Muscle layer of colon (tissue), 2 donors: ENCODE data around the gene ENOX2.

Experiments used
- H3K27ac ChIP-seq: one replicate; pipeline ENCODE4 v1.7.0; 2013; ENCODE audit warnings: low read depth, mild to moderate bottlenecking, low read length, moderate library complexity
- H3K27me3 ChIP-seq, 2 donors: one replicate each; pipeline ENCODE4 v1.7.0; 2013; ENCODE audit warnings: low read length in 2 of 2, mild to moderate bottlenecking in 2 of 2; ENCODE audit not compliant: insufficient read depth in 2 of 2, control insufficient read depth in 1 of 2
- H3K36me3 ChIP-seq: one replicate; pipeline ENCODE4 v1.7.0; 2013; ENCODE audit warnings: mild to moderate bottlenecking, low read length; ENCODE audit not compliant: insufficient read depth
- H3K4me1 ChIP-seq: one replicate; pipeline ENCODE4 v1.7.0; 2013; ENCODE audit warnings: mild to moderate bottlenecking, low read length; ENCODE audit not compliant: insufficient read depth
- H3K4me3 ChIP-seq, 2 donors: one replicate each; pipeline ENCODE4 v1.7.0; 2013; ENCODE audit warnings: low read length in 2 of 2, low read depth in 1 of 2, mild to moderate bottlenecking in 1 of 2, moderate library complexity in 1 of 2
- H3K9ac ChIP-seq: one replicate; pipeline ENCODE4 v1.7.0; 2013; ENCODE audit warnings: low read length
- H3K9me3 ChIP-seq: one replicate; pipeline ENCODE4 v1.7.0; 2013; ENCODE audit warnings: mild to moderate bottlenecking, low read length
- donor health status: abdominal sarcoma.
- donor health status: Adenocarcinoma of cecum.

Gene ENOX2

DNA sequence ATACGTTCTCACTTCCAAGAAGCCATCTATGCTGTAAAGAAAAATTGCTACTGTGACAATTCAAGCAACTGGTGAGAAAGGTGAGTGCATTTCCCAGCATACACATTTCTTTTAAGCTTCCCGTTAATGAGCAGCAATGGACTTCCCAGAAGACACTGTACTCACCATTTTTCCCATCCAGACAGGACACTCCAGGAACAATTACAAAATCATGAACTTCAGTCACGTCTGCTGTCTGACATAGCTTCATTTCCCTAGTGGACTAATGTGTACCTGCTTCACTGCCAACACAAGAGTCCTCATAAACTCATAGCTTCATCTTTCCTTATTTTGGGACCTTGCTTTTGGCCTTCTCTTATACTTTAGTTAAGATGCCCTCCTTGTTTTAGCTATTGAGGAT, 156.9 kb downstream of the ENOX2 start:
- no peak overlapping the region for H3K27ac ChIP-seq
- H3K27me3 ChIP-seq = no peaks in the 10 kb centered on the region
- no peak overlapping the region for H3K9ac ChIP-seq
- no peak overlapping the region for H3K4me3 ChIP-seq
- no peaks in the 10 kb centered on the region for H3K9me3 ChIP-seq
- H3K4me1 ChIP-seq = no peaks in the 10 kb centered on the region
- H3K36me3 ChIP-seq = no peaks in the 10 kb centered on the region

DNA sequence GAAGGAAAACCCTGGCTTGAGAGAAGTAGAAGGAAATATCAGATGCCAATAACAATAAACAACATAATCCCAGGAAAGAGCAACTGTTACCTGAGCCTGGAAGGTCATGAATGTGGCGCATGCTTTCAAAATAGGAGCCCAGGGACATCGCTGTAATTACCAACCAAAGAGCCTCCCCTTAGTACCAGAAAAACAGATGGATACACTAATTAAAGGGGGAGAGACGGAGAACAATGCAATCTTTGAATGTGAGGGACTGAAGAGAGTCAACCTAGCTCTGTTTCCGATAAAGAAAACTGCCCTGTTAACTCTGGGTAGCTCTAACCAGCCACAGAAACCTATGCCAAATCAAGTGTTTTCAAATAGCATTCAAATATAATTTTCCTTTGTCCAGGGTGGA, 161.4 kb downstream of the ENOX2 start:
- Histone ChIP-seq H3K36me3 (no peaks in the 10 kb centered on the region), H3K27me3 (no peaks in the 10 kb centered on the region), H3K9ac (no peak overlapping the region), H3K27ac (no peak overlapping the region), H3K9me3 (no peaks in the 10 kb centered on the region), H3K4me1 (no peaks in the 10 kb centered on the region), H3K4me3 (no peak overlapping the region)

DNA sequence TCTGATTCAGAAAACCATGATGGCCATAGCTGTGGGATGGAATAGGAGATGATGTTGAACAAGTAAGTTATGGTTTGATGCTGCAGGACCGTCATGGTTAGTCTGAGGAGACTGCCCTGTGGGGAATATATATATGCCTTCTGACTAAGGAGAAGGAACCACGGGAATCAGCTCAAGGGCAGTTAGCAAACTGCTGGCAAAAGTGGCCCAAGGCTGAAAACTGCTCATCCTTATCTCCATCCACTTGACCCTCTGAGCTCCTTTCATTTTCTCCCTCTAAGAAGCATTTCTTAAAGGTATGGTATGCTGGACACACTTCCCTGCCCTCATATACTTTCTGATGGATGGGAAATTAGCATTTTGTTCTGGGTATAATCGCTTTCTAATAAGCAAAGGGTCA, 161.9 kb downstream of the ENOX2 start:
- Histone ChIP-seq H3K36me3 (no peaks in the 10 kb centered on the region), H3K9me3 (no peaks in the 10 kb centered on the region), H3K27me3 (no peaks in the 10 kb centered on the region), H3K4me1 (no peaks in the 10 kb centered on the region), H3K4me3 (no peak overlapping the region), H3K27ac (no peak overlapping the region), H3K9ac (no peak overlapping the region)

DNA sequence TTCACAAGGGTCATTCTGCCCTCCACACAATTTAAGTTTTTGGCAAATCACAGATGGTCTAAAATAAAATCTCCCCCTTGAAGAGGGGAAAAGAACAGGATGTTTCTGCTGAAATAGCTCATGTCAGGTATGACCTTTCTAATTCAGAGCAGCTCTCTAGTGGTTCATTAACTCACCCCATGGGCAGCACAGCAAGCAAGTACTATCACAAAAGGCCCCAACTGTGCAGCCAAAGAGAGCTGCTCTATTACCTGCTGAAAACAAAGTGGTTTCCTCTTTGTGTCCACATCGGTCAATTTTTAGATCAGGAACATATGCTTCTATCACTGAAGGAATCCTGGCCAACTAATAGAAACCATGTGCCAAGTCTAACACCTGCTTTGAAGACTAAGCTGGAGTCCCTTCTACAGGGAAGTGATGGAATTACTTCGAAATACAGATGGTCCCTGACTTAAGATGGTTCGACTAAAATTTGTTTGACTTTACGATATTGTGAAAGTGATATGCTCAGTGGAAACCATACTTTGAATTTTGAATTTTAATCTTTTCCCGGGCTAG, 164.3 kb downstream of the ENOX2 start:
- H3K27ac ChIP-seq = no peak overlapping the region
- no peaks in the 10 kb centered on the region for H3K36me3 ChIP-seq
- H3K27me3 ChIP-seq = no peaks in the 10 kb centered on the region
- H3K4me1 ChIP-seq = no peaks in the 10 kb centered on the region
- H3K9me3 ChIP-seq = no peaks in the 10 kb centered on the region
- H3K9ac ChIP-seq = no peak overlapping the region
- H3K4me3 ChIP-seq = no peak overlapping the region

DNA sequence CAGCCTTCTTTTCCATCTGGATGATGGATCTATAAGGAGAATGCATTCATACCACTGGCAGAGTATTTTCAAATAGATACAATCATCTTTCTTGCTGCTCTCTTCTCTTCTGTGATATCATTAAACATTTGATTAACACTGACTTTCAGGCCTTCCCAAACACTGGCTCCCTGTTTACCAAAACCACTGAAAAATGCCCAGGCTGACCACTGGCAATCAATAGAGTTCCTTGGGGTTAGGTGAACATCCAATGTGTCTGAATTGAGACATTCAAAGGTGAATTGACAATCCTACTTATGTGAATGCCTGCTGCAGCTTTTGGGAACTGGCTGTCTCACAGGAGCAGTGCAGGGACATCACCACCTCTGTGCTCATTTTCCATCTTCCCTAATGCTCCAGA, 168.3 kb downstream of the ENOX2 start:
- Histone ChIP-seq H3K4me1 (no peaks in the 10 kb centered on the region), H3K27me3 (no peaks in the 10 kb centered on the region), H3K27ac (no peak overlapping the region), H3K4me3 (no peak overlapping the region), H3K36me3 (no peaks in the 10 kb centered on the region), H3K9ac (no peak overlapping the region), H3K9me3 (no peaks in the 10 kb centered on the region)

DNA sequence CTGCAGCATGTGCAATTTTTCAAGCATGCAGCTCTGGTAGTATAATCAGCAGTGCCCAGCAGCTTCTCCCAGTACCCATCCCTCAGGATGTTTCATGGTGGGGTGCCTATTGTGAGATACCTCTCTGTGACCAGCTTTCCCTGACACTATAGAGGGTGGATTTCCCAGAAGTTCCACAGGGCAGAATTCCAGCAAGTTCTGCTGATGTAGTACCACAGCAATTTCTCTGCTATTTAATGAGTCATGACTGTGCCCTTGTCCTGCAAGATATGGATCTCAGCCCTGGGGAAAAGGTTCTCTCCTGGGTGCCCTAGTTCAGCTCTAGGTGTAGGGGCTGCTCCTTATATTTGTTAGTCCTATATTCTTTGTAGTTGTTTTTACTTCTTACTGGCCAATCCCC, 174.8 kb downstream of the ENOX2 start:
- H3K9me3 ChIP-seq = peaks cover 8% of the 10 kb centered on the region
- H3K27ac ChIP-seq = no peak overlapping the region
- no peak overlapping the region for H3K4me3 ChIP-seq
- no peaks in the 10 kb centered on the region for H3K4me1 ChIP-seq
- H3K9ac ChIP-seq = no peak overlapping the region
- no peaks in the 10 kb centered on the region for H3K36me3 ChIP-seq
- no peaks in the 10 kb centered on the region for H3K27me3 ChIP-seq

DNA sequence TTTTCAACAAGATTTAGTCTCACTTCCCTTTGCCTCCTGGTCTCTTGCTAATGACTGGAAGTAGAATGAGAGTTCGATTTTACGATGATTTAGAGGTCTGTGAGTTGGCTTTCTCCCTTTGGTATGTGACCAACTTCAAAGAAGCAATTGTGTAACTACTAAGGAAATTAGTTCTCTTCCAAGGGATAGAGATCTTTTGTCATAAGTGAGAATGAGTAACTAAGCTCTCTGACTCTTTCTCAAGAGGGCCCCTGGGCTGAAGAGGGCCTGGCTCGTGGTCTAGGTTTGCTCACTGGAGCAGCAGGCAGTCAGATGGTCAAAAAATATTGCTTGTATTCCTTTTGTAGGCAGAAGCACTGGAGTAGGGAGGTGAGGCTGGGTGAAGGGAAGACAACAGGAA, 176.3 kb downstream of the ENOX2 start:
- H3K9me3 ChIP-seq = peaks cover 8% of the 10 kb centered on the region
- H3K9ac ChIP-seq = no peak overlapping the region
- H3K4me1 ChIP-seq = no peaks in the 10 kb centered on the region
- no peaks in the 10 kb centered on the region for H3K36me3 ChIP-seq
- H3K4me3 ChIP-seq = no peak overlapping the region
- H3K27ac ChIP-seq = no peak overlapping the region
- H3K27me3 ChIP-seq = no peaks in the 10 kb centered on the region

DNA sequence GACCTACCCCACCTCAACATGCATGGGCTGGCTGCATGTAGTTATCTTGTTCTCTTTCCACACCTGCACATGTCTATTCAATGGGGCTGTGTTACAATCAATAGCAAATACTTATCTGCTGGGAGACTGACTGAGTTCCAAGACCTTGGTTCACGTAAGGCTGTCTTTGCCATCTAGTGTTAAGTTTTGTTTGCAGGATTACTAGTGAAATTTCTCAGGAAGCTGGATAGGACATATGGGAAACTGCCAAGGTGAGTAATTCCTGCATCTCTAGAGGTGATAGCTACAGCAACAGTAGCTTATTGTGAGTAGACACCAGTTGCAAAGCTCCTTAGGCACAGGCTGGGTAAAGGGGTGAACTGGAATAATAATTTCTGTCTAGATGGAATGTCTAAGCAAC, 177.5 kb downstream of the ENOX2 start:
- H3K4me1 ChIP-seq = no peaks in the 10 kb centered on the region
- no peak overlapping the region for H3K4me3 ChIP-seq
- H3K9me3 ChIP-seq = peaks cover 8% of the 10 kb centered on the region
- no peak overlapping the region for H3K27ac ChIP-seq
- H3K36me3 ChIP-seq = no peaks in the 10 kb centered on the region
- no peak overlapping the region for H3K9ac ChIP-seq
- no peaks in the 10 kb centered on the region for H3K27me3 ChIP-seq

DNA sequence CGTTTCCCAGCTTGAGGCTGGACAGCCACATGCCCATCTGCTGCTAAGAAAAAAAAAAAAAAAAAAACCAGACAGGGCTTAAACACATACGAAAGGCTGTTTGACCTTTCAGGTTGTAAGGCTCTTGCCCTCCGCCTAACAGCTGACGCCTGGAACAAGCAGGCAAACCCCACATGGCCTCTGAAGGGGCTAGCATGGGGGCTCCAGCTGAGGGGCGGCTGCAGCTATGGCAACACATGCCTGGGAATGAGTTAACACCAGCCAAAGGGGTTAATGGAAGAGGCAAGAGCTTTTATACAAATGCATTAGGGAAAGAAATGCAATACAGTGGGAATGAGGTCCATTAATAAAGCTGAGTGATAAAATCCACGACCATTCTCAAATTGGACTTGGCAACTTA, 183.6 kb downstream of the ENOX2 start:
- Histone ChIP-seq H3K27ac (no peak overlapping the region), H3K36me3 (no peaks in the 10 kb centered on the region)

DNA sequence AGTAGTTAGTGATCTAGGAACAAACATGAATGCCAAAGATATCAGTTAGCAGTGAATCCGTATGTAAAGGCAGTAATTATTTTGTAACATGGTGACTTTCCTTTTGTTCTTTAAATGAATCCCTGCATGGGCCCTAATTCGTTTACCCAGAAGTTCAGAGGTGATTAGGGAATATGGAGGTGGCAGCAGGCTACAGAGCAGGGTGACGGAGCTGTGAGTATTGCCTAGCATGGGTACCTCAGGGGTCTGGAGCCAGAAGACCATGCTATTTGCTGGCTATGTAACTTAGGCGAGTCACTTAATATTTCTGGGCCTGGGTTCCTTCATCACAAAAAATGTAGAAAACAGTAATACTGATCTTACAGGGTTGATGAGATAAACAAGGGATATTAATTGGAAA, 184.9 kb downstream of the ENOX2 start:
- H3K4me3 ChIP-seq = no peak overlapping the region
- no peaks in the 10 kb centered on the region for H3K4me1 ChIP-seq
- no peak overlapping the region for H3K27ac ChIP-seq
- peaks cover 0 to 4% of the 10 kb centered on the region in 2 donors for H3K27me3 ChIP-seq
- H3K9me3 ChIP-seq = no peaks in the 10 kb centered on the region
- H3K9ac ChIP-seq = no peak overlapping the region
- no peaks in the 10 kb centered on the region for H3K36me3 ChIP-seq

More for the DNA sequence above, 183.6 kb downstream of the ENOX2 start:
- no peaks in the 10 kb centered on the region for H3K9me3 ChIP-seq
- H3K4me1 ChIP-seq = no peaks in the 10 kb centered on the region
- H3K4me3 ChIP-seq = no peak overlapping the region
- no peak overlapping the region for H3K9ac ChIP-seq
- peaks cover 0 to 4% of the 10 kb centered on the region in 2 donors for H3K27me3 ChIP-seq

DNA sequence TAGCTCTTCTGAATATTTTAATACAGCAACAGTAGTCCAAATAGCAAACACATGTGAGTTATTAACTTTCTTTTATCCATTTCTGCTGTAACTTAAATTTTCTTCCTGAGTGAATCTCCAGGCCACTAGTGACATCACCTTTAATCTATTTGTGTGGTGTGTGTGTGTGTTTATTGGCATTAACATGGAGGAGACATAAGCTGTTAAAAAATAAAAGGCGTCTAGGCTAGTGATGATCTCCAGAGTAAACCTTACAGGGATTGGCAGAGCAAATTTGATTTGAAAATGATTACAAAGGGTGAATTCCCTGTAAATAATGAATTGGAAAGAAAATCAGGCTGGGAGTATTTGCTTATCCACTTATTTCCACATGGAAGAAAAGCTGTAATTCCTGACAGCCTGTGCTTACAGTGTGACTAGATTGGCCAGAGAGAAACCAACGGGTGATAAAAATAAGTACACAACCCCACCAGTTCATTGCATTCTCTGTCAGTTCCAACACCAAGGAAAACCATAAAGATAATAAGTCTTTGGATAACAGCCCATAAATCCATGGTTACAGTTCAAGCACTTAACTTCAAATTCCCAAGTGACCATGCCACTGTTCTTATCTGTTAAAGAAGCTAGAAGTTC, 186.1 kb downstream of the ENOX2 start:
- Histone ChIP-seq H3K4me3 (no peak overlapping the region), H3K9me3 (no peaks in the 10 kb centered on the region), H3K9ac (no peak overlapping the region), H3K4me1 (no peaks in the 10 kb centered on the region), H3K27ac (no peak overlapping the region), H3K36me3 (no peaks in the 10 kb centered on the region), H3K27me3 (peaks cover 0 to 4% of the 10 kb centered on the region in 2 donors)

DNA sequence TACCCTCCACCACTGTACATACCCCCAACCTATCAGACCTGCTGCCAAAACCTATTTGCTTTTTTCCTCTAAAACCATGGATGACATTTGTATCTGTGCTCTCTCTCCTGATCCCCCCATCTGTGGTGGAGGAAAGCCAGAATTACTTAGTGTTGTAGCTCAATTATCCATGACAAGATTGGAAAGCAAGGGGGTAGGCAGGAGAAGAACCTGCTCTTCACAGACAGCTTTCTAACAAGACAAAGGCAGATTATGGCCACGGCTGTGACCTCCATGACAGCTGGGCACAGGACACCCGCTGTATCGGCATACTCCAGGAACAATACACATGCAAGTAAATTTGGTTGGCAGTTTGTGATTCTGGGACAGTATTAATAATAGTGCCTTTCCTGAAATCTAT, 186.7 kb downstream of the ENOX2 start:
- no peaks in the 10 kb centered on the region for H3K4me1 ChIP-seq
- peaks cover 0 to 4% of the 10 kb centered on the region in 2 donors for H3K27me3 ChIP-seq
- no peak overlapping the region for H3K9ac ChIP-seq
- no peaks in the 10 kb centered on the region for H3K36me3 ChIP-seq
- no peaks in the 10 kb centered on the region for H3K9me3 ChIP-seq
- H3K27ac ChIP-seq = no peak overlapping the region
- H3K4me3 ChIP-seq = no peak overlapping the region
